MG63 (cell line): ENCODE measurements around the gene GPR55. TPM values are rescaled to one million over a fixed set of nuclear protein-coding genes. Genes with fewer than 3 reads are reported as not detected.

ENCODE experiments used
- DNase-seq: peaks from one replicate; pipeline ENCODE4 v3.0.0-alpha.2; 2020
- H3K27me3 ChIP-seq: fragments of 250-450 bp; sonication (Bioruptor Pico); 2 replicates; pipeline ENCODE4 v1.5.1; 2020; ENCODE audit warnings: mild to moderate bottlenecking, moderate library complexity
- H3K36me3 ChIP-seq: fragments of 250-450 bp; sonication (Bioruptor Pico); 2 replicates; pipeline ENCODE4 v1.5.1; 2020; ENCODE audit warnings: mild to moderate bottlenecking, moderate library complexity
- H3K4me3 ChIP-seq: fragments of 250-450 bp; sonication (Bioruptor Pico); 2 replicates; pipeline ENCODE4 v1.5.1; 2020; ENCODE audit warnings: mild to moderate bottlenecking, moderate library complexity
- H3K9me3 ChIP-seq: fragments of 250-450 bp; sonication (Bioruptor Pico); 2 replicates; pipeline ENCODE4 v1.5.1; 2020; ENCODE audit warnings: mild to moderate bottlenecking, moderate library complexity
- total RNA-seq: library from RNA; depleted of rRNA; stranded (reverse); fragments of >200 nt; shearing (Covaris generic); gene quantifications from 2 replicates; pipeline ENCODE4 v1.2.3, GENCODE V29; 2014; ENCODE audit warnings: low replicate concordance; rRNA removed

GPR55 gene
- total RNA-seq, 1 experiment from 2014 or later: not detected

- no peak for DNase-seq
- Histone ChIP-seq H3K9me3 (no peaks in the 10 kb centered on the region; the same call in 1 of the 2 replicates), H3K36me3 (no peaks in the 10 kb centered on the region), H3K4me3 (no peak overlapping the region), H3K27me3 (peaks cover 22% of the 10 kb centered on the region)
Observed at GRCh38 chr2:230863031-230863430, 62.0 kb downstream of the GPR55 start.

DNA sequence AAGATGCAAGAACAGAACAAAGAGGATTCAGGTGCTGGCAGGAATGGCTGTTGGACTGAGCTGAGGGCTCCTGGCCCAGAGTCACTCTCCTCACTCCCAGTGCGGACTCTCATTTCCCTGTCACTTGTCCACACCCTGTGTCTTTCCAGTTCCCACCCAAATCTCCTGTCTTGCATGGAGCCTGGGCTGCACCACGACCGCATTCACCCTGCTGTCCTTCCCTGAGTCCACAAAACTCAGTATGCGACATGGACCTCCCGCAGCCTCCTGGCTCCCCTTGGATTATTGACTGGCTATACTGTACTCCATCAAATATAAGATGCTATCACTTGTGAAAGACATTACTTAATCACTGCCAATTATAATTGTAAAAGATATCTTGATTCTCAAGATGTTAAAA lies 62.8 kb downstream of the GPR55 start:
- no peak for DNase-seq
- Histone ChIP-seq H3K27me3 (peaks cover 25% of the 10 kb centered on the region), H3K36me3 (no peaks in the 10 kb centered on the region)

DNA sequence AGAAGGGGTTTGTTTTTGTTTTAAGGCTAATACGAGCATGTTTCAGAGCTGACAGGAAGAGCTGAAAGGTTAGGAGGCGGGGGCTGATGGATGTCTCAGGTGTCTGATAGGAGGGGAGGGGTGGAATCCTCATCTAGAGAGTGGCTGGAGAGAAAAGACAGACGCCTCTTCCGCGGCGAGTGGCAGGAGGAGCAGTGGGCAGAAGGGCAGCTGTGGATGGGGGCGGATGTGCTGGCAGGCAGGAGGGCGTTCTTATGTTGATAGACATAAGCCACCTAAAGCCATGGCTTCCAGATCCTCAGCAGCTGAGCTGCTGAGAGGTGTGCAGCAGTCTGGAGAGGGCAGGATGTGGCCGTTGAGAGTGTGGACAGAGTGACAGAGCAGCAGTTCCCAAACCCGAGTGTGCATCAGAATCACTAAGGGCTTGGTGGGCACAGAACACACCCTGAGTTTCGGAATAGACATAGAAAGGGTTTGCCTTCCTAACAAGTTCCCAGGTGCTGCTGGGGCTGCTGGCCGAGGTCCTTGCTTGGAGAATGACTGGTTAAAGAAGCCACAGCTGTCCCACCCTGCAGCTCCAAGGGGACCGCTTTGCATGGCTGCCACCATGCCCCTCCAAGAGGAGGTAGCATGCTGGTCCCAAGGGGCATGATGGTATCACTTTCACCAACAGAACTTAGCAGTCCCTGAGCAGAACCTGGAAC lies 63.3 kb downstream of the GPR55 start:
- Histone ChIP-seq H3K9me3 (no peaks in the 10 kb centered on the region; the same call in 1 of the 2 replicates), H3K27me3 (peaks cover 25% of the 10 kb centered on the region)
- DNase-seq: no peak

More for the DNA sequence above, 62.8 kb downstream of the GPR55 start:
- H3K4me3 ChIP-seq: no peak overlapping the region
- H3K9me3 ChIP-seq: no peaks in the 10 kb centered on the region; the same call in 1 of the 2 replicates

More for the DNA sequence above, 63.3 kb downstream of the GPR55 start:
- Histone ChIP-seq H3K36me3 (no peaks in the 10 kb centered on the region), H3K4me3 (no peak overlapping the region)

Other genes with a start within 250 kb of the GPR55 start
- gene CAB39, start 212.4 kb downstream of the GPR55 start, total RNA-seq: 31.8 and 34.2 TPM in 2 replicates
- 31.2 and 37.1 TPM in 2 replicates for gene ITM2C, start 60.3 kb downstream of the GPR55 start, total RNA-seq
- gene SPATA3, start 70.9 kb upstream of the GPR55 start, total RNA-seq: not detected in 2 replicates
- gene C2orf72, start 112.3 kb upstream of the GPR55 start, total RNA-seq: 0.49 TPM in 1 of 2 replicates, not detected in the other
- gene PSMD1, start 131.6 kb upstream of the GPR55 start, total RNA-seq: 54.6 and 95.6 TPM in 2 replicates
- gene HTR2B, start 199.8 kb upstream of the GPR55 start, total RNA-seq: not detected in 2 replicates